ENCODE measurements around the gene ITPR3.

DNA sequence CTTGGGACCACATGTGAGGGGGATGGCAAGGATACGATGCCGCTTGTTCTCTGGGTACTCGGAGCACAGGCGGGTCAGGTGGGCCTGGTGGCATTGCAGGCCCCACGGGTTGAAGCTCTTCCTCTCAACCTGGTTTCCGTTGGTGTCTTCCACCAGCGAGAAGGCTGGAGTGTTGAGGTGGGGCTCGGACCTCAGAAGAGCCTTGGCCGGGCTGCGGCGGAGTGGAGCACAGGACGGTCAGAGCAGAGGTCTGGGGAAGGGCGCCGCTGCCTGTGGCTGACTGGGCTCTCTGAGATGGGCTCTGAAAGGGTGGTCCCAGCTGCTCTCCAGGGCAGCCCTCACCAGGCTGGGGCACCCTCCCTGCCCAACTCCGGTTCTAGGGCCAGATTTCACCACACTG, 105.6 kb downstream of the ITPR3 start:
- TF ChIP-seq, protein P1, sequence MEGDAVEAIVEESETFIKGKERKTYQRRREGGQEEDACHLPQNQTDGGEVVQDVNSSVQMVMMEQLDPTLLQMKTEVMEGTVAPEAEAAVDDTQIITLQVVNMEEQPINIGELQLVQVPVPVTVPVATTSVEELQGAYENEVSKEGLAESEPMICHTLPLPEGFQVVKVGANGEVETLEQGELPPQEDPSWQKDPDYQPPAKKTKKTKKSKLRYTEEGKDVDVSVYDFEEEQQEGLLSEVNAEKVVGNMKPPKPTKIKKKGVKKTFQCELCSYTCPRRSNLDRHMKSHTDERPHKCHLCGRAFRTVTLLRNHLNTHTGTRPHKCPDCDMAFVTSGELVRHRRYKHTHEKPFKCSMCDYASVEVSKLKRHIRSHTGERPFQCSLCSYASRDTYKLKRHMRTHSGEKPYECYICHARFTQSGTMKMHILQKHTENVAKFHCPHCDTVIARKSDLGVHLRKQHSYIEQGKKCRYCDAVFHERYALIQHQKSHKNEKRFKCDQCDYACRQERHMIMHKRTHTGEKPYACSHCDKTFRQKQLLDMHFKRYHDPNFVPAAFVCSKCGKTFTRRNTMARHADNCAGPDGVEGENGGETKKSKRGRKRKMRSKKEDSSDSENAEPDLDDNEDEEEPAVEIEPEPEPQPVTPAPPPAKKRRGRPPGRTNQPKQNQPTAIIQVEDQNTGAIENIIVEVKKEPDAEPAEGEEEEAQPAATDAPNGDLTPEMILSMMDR (IDR thresholded peaks at IDR 0.05), result no peak
- TF ChIP-seq POLR2A (IDR thresholded peaks at IDR 0.05), result no peak
